ENCODE data around the gene GALNT18.

The GALNT18 gene

DNA sequence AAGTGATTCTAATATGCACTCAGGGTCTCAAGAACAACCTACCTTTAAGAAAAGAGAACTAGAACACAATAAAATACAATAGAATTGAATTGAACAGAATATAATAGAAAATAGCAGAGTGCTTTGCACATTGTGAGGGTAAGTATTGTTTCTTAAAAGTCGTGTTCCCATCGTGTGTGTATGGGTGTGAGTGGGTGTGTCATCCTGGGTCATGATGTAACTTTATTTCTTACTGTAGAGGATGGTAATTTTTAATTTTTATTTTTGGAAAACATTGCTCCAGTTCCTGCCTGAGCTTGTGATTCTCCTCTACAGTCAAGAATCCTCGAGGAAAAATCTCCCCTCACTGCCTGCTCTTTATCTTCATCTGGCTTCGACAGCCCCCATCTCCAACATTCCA is 193.1 kb downstream of the GALNT18 start:
- H3K27ac ChIP-seq (ENCODE audit: low read depth, low read length): no peak overlapping the region
- H3K36me3 ChIP-seq (ENCODE audit: low read length): no peaks in the 10 kb centered on the region
- H3K9me3 ChIP-seq (ENCODE audit: insufficient read depth, low read length): no peaks in the 10 kb centered on the region
- no peaks in the 10 kb centered on the region for H3K79me2 ChIP-seq (ENCODE audit: insufficient read depth, low read length)
- no peak overlapping the region for H3K4me3 ChIP-seq (ENCODE audit: insufficient read depth, low read length, poor library complexity, severe bottlenecking)
- TF ChIP-seq, protein P1, sequence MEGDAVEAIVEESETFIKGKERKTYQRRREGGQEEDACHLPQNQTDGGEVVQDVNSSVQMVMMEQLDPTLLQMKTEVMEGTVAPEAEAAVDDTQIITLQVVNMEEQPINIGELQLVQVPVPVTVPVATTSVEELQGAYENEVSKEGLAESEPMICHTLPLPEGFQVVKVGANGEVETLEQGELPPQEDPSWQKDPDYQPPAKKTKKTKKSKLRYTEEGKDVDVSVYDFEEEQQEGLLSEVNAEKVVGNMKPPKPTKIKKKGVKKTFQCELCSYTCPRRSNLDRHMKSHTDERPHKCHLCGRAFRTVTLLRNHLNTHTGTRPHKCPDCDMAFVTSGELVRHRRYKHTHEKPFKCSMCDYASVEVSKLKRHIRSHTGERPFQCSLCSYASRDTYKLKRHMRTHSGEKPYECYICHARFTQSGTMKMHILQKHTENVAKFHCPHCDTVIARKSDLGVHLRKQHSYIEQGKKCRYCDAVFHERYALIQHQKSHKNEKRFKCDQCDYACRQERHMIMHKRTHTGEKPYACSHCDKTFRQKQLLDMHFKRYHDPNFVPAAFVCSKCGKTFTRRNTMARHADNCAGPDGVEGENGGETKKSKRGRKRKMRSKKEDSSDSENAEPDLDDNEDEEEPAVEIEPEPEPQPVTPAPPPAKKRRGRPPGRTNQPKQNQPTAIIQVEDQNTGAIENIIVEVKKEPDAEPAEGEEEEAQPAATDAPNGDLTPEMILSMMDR (IDR thresholded peaks at IDR 0.05; ENCODE audit: insufficient read depth, low read length, poor library complexity, severe bottlenecking): no peak
- no peak for TF ChIP-seq EZH2phosphoT487 (conservative IDR thresholded peaks at IDR 0.05; ENCODE audit: low read length)
- H3K27me3 ChIP-seq (ENCODE audit: low read length): no peaks in the 10 kb centered on the region
- no peaks in the 10 kb centered on the region for H4K20me1 ChIP-seq (ENCODE audit: low read depth, low read length)
- H2AFZ ChIP-seq (ENCODE audit: low read depth, low read length, severe bottlenecking): no peak overlapping the region
- H3K9me2 ChIP-seq (replicated peaks; ENCODE audit: insufficient read depth, low read length): no peaks in the 10 kb centered on the region
- H3K9ac ChIP-seq (ENCODE audit: low read length): no peak overlapping the region
- no peak overlapping the region for H3K4me2 ChIP-seq (ENCODE audit: low read depth, low read length, poor library complexity, severe bottlenecking)
- H3F3A ChIP-seq (ENCODE audit: insufficient read depth): no peaks in the 10 kb centered on the region

DNA sequence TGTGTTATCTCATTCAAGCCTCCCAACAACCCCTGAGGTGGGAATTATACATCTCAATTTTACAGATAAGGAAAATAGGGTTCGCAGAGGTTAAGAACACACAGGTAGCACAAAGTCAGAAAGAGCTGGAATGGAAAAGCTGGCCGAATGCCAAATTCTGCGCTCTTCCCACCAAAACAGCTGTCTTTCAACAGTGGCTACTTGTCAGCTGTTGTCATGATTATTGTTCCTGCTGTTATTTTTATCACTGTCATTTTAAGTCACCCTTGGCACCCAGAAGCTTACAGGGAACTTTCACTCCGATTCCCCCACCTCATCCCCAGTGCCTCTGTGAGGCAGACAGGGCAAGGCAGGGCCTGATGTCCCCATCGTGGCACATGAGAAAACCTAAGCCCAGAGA is 194.3 kb downstream of the GALNT18 start:
- Histone ChIP-seq H3K9me3 (ENCODE audit: insufficient read depth, low read length) (no peaks in the 10 kb centered on the region), H3K36me3 (ENCODE audit: low read length) (no peaks in the 10 kb centered on the region), H3K79me2 (ENCODE audit: insufficient read depth, low read length) (no peaks in the 10 kb centered on the region), H3K27me3 (ENCODE audit: low read length) (no peaks in the 10 kb centered on the region), H2AFZ (ENCODE audit: low read depth, low read length, severe bottlenecking) (no peak overlapping the region), H3K9ac (ENCODE audit: low read length) (no peak overlapping the region), H3K27ac (ENCODE audit: low read depth, low read length) (no peak overlapping the region), H3K9me2 (replicated peaks; ENCODE audit: insufficient read depth, low read length) (no peaks in the 10 kb centered on the region), H3F3A (ENCODE audit: insufficient read depth) (no peaks in the 10 kb centered on the region), H3K4me2 (ENCODE audit: low read depth, low read length, poor library complexity, severe bottlenecking) (no peak overlapping the region), H3K4me3 (ENCODE audit: insufficient read depth, low read length, poor library complexity, severe bottlenecking) (no peak overlapping the region), H4K20me1 (ENCODE audit: low read depth, low read length) (no peaks in the 10 kb centered on the region)
- no peak for TF ChIP-seq EZH2phosphoT487 (conservative IDR thresholded peaks at IDR 0.05; ENCODE audit: low read length)
- TF ChIP-seq, protein P1 (IDR thresholded peaks at IDR 0.05; ENCODE audit: insufficient read depth, low read length, poor library complexity, severe bottlenecking): no peak

DNA sequence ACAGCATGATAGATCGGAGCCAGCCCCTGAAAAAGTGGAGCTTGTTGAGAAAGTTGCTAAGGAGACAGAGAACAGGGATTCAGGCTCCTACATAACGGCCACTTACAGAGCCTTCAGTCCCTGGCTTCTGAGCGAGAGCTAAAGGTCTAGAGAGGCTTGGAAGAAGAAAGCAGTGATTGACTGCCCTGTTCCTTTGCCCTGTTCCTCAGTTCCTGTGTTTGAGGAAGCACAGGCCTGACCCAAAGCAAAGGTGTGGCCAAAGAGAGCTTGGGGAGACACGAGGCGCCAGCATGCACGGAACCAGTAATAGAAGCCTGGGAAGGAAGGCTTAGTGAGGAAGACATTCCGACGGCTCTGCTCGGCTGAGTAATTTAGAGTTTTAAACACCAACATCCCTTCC is 194.7 kb downstream of the GALNT18 start:
- Histone ChIP-seq H2AFZ (ENCODE audit: low read depth, low read length, severe bottlenecking) (no peak overlapping the region), H3K9ac (ENCODE audit: low read length) (no peak overlapping the region), H3K9me2 (replicated peaks; ENCODE audit: insufficient read depth, low read length) (no peaks in the 10 kb centered on the region), H3K4me3 (ENCODE audit: insufficient read depth, low read length, poor library complexity, severe bottlenecking) (no peak overlapping the region), H3K27ac (ENCODE audit: low read depth, low read length) (no peak overlapping the region), H3K27me3 (ENCODE audit: low read length) (no peaks in the 10 kb centered on the region), H3K79me2 (ENCODE audit: insufficient read depth, low read length) (no peaks in the 10 kb centered on the region), H3K9me3 (ENCODE audit: insufficient read depth, low read length) (no peaks in the 10 kb centered on the region), H3K36me3 (ENCODE audit: low read length) (no peaks in the 10 kb centered on the region), H3F3A (ENCODE audit: insufficient read depth) (no peaks in the 10 kb centered on the region), H3K4me2 (ENCODE audit: low read depth, low read length, poor library complexity, severe bottlenecking) (no peak overlapping the region), H4K20me1 (ENCODE audit: low read depth, low read length) (no peaks in the 10 kb centered on the region)
- TF ChIP-seq EZH2phosphoT487 (conservative IDR thresholded peaks at IDR 0.05; ENCODE audit: low read length): no peak
- TF ChIP-seq, protein P1 (IDR thresholded peaks at IDR 0.05; ENCODE audit: insufficient read depth, low read length, poor library complexity, severe bottlenecking): no peak

All from SU-DHL-6 (cell line).